Bronchial epithelial cell (primary cell): ENCODE results near the gene ETF1. TPM values are rescaled to one million over a fixed set of nuclear protein-coding genes. Genes with fewer than 3 reads are reported as not detected.

Experiments used
- DNase-seq: peaks from one replicate; pipeline ENCODE4 v3.0.0-alpha.2; 2010; ENCODE audit warnings: low read depth
- FAIRE-seq: peaks from 2 replicates; lab custom pipeline; 2011; peaks lifted over from hg19 to GRCh38; lab: Jason Lieb, UNC
- H3K27me3 ChIP-seq: 2 replicates; pipeline ENCODE4 v1.5.1; 2011; ENCODE audit warnings: low read length; ENCODE audit not compliant: control insufficient read depth, insufficient read depth
- H3K36me3 ChIP-seq: 2 replicates; pipeline ENCODE4 v1.5.1; 2011; ENCODE audit warnings: low read length; ENCODE audit not compliant: control insufficient read depth, insufficient read depth
- H3K4me3 ChIP-seq: 2 replicates; pipeline ENCODE4 v1.5.1; 2011; ENCODE audit warnings: mild to moderate bottlenecking, low read depth, low read length, control low read depth
- CTCF ChIP-seq: IDR thresholded peaks from 2 replicates; pipeline ENCODE4 v1.5.1; 2011; ENCODE audit warnings: mild to moderate bottlenecking, moderate library complexity, low read length, control low read depth, inconsistent platforms; ENCODE audit not compliant: insufficient read depth, severe bottlenecking
- total RNA-seq: library from RNA; depleted of rRNA; stranded (reverse); fragments of >200 nt; gene quantifications from 2 replicates; pipeline ENCODE4 v1.2.1, GENCODE V29; 2014

The ETF1 gene
- total RNA-seq, 1 donor from 2014 or later: 183 TPM

- no peaks in the 10 kb centered on the region for H3K27me3 ChIP-seq
- FAIRE-seq (no peak), DNase-seq (no peak)
- H3K4me3 ChIP-seq: no peak overlapping the region
- H3K36me3 ChIP-seq: no peaks in the 10 kb centered on the region
- TF ChIP-seq CTCF: no peak
Observed at GRCh38 chr5:138580777-138581176, 37.7 kb upstream of the ETF1 start.

GRCh38 chr5:138580001-138580400 is 37.0 kb upstream of the ETF1 start:
- TF ChIP-seq CTCF: no peak
- Histone ChIP-seq H3K4me3 (no peak overlapping the region), H3K27me3 (no peaks in the 10 kb centered on the region), H3K36me3 (no peaks in the 10 kb centered on the region)
- FAIRE-seq (no peak), DNase-seq (no peak)

GRCh38 chr5:138579517-138579863 is 36.5 kb upstream of the ETF1 start:
- no peak for FAIRE-seq

GRCh38 chr5:138577452-138577851 is 34.4 kb upstream of the ETF1 start:
- no peak for DNase-seq
- no peak overlapping the region for H3K4me3 ChIP-seq
- H3K36me3 ChIP-seq: peaks cover 6% of the 10 kb centered on the region
- FAIRE-seq: no peak
- no peaks in the 10 kb centered on the region for H3K27me3 ChIP-seq
- no peak for TF ChIP-seq CTCF

More at GRCh38 chr5:138579517-138579863, 36.5 kb upstream of the ETF1 start:
- TF ChIP-seq CTCF: no peak
- no peak for DNase-seq
- Histone ChIP-seq H3K27me3 (no peaks in the 10 kb centered on the region), H3K4me3 (no peak overlapping the region), H3K36me3 (no peaks in the 10 kb centered on the region)

GRCh38 chr5:138575194-138576015 is 32.4 kb upstream of the ETF1 start, which contains the start of gene HSPA9:
TSS of gene HSPA9 (minus strand) at chr5:138575401. CDS start at chr5:138575318, 83 bp downstream.
- Histone ChIP-seq H3K27me3 (no peaks in the 10 kb centered on the region), H3K36me3 (peaks cover 14% of the 10 kb centered on the region), H3K4me3 (peak within 1 kb of the TSS; percentile 63)
- peak; percentile 3 for TF ChIP-seq CTCF
- FAIRE-seq (peak; percentile 72), DNase-seq (peak; percentile 99)
